Measurements from ENCODE around the gene CFH. TPM values are rescaled to one million over a fixed set of nuclear protein-coding genes. Genes with fewer than 3 reads are reported as not detected.
"Not testable (repeated sequence)": the region's sequence is repeated elsewhere in the genome, so short reads cannot be mapped to it uniquely, and the experiment has no call there.

CFH gene
- total and polyA plus RNA-seq, 9 of the 15 experiments (the other 6 are each of a cell fraction or from before 2014, with no cell fraction given), result 31.6 to 107 (median 48.3) TPM

DNA sequence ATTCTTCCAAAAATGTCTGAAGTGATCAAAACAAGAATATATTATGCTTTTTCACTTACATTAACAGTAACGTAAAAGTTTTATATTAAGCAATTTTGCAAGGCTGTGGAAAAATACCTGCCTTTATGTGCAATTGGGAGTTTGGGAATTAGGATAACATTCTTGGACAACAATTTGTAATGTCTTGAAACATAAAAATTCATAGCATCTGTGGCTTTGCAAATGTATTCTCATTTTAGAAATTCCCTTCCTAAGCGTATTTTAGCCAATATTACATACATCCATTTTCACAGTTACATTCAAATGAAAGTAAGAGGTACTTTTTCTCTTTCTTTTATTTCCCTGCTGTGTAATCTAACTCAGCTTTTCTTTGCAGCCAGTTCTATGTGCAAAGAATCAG lies 13.4 kb upstream of the CFH start:
- Histone ChIP-seq H3K4me1 (replicated peaks in 1 of 2; ENCODE audit: control insufficient read depth in 2 of 2, insufficient read depth in 2 of 2, low read length in 2 of 2) (no peaks in the 10 kb centered on the region), H3K9ac (ENCODE audit: insufficient read depth in 1 of 2, low read depth in 2 of 2, low read length in 2 of 2) (no peak overlapping the region), H3K36me3 (ENCODE audit: control insufficient read depth, insufficient read depth, low read length) (no peaks in the 10 kb centered on the region), H2AFZ (ENCODE audit: low read depth, low read length) (no peak overlapping the region), H3K4me3 (no peak overlapping the region), H3K79me2 (ENCODE audit: control insufficient read depth, insufficient read depth, low read length) (no peaks in the 10 kb centered on the region), H3K9me1 (ENCODE audit: control insufficient read depth, insufficient read depth, low read length) (no peaks in the 10 kb centered on the region), H4K20me1 (replicated peaks; ENCODE audit: control insufficient read depth, insufficient read depth, low read length) (no peaks in the 10 kb centered on the region), H3K4me2 (ENCODE audit: insufficient read depth, low read length) (no peak overlapping the region), H3K9me3 (replicated peaks; ENCODE audit: control insufficient read depth, insufficient read depth, low read depth, low read length) (no peaks in the 10 kb centered on the region), H3K27ac (ENCODE audit: extremely low read depth, low read depth, low read length) (no peak overlapping the region), H3K27me3 (ENCODE audit: control insufficient read depth in 2 of 2, insufficient read depth in 2 of 2, low read length in 2 of 2) (no peaks in the 10 kb centered on the region)
- no peak for DNase-seq (ENCODE audit: extremely low read depth in 1 of 4, low spot score in 3 of 4)
- CTCF ChIA-PET (ENCODE audit: low intra/inter-chr PET ratio), result no interaction called here
- ATAC-seq, result no peak
- no TSS peak for BruUV-seq (replicated peaks)
- WGBS (ENCODE audit: insufficient coverage, low coverage, missing lambda C conversion rate), result 42% methylated on average over 2 of the region's 2 CpGs
- POLR2A ChIA-PET, result no interaction called here
- no peak for TF ChIP-seq KAT7 (CRISPR knock-in tag; IDR thresholded peaks at IDR 0.05; ENCODE audit: borderline replicate concordance)
- TF ChIP-seq, protein P1, sequence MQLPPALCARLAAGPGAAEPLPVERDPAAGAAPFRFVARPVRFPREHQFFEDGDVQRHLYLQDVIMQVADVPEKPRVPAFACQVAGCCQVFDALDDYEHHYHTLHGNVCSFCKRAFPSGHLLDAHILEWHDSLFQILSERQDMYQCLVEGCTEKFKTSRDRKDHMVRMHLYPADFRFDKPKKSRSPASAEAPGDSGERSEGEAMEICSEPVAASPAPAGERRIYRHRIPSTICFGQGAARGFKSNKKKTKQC (CRISPR knock-in tag; IDR thresholded peaks at IDR 0.05), result no peak
- no peak for FAIRE-seq
- in situ Hi-C loops (cut with MboI), result no loop called here
- intact Hi-C loops (cut with micrococcal nuclease), result no loop called here

DNA sequence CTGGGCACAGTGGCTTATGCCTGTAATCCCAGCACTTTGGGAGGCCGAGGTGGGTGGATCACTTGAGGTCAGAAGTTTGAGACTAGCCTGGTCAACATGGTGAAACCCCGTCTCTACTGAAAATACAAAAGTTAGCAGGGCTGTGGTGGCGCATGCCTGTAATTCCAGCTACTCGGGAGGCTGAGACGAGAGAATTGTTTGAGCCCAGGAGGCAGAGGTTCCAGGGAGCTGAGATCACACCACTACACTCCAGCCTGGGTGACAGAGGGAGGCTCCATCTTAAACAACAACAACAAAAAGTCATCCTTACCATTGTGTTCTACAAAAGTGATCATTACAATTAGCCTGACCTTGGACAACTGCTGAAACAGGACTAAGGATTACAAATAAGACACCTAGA lies 12.6 kb upstream of the CFH start:
- BruUV-seq (replicated peaks); H3K9me3 ChIP-seq (replicated peaks; ENCODE audit: control insufficient read depth, insufficient read depth, low read depth, low read length); POLR2A ChIA-PET: not testable (repeated sequence)

More for the DNA sequence above, 12.6 kb upstream of the CFH start:
- H3K4me2 ChIP-seq (ENCODE audit: insufficient read depth, low read length); H3K79me2 ChIP-seq (ENCODE audit: control insufficient read depth, insufficient read depth, low read length); H3K9me1 ChIP-seq (ENCODE audit: control insufficient read depth, insufficient read depth, low read length); H3K4me3 ChIP-seq; H3K27ac ChIP-seq (ENCODE audit: extremely low read depth, low read depth, low read length); intact Hi-C loops (cut with micrococcal nuclease); in situ Hi-C loops (cut with MboI); H2AFZ ChIP-seq (ENCODE audit: low read depth, low read length); H3K27me3 ChIP-seq (ENCODE audit: control insufficient read depth in 2 of 2, insufficient read depth in 2 of 2, low read length in 2 of 2); DNase-seq (ENCODE audit: extremely low read depth in 1 of 4, low spot score in 3 of 4); H3K4me1 ChIP-seq (replicated peaks in 1 of 2; ENCODE audit: control insufficient read depth in 2 of 2, insufficient read depth in 2 of 2, low read length in 2 of 2); ATAC-seq; H3K9ac ChIP-seq (ENCODE audit: insufficient read depth in 1 of 2, low read depth in 2 of 2, low read length in 2 of 2); H4K20me1 ChIP-seq (replicated peaks; ENCODE audit: control insufficient read depth, insufficient read depth, low read length); H3K36me3 ChIP-seq (ENCODE audit: control insufficient read depth, insufficient read depth, low read length); FAIRE-seq; CTCF ChIA-PET (ENCODE audit: low intra/inter-chr PET ratio): not testable (repeated sequence)
- 32% methylated on average over 5 of the region's 5 CpGs for WGBS (ENCODE audit: insufficient coverage, low coverage, missing lambda C conversion rate)

Data from K562 (cell line).